CD4-positive, alpha-beta T cell treated with Interleukin-4 for 4 hours (primary cell): ENCODE measurements around the gene TM4SF5.

Experiments
- DNase-seq: peaks from one replicate; pipeline ENCODE4 v3.0.0-alpha.2; 2020

TM4SF5 gene

GRCh38 chr17:4748686-4749085 is 23.0 kb upstream of the TM4SF5 start:
- no peak for DNase-seq

GRCh38 chr17:4750606-4751005 is 21.1 kb upstream of the TM4SF5 start:
- no peak for DNase-seq

- no peak for DNase-seq
These were observed 19.8 kb upstream of the TM4SF5 start for GRCh38 chr17:4751932-4752331.

- no peak for DNase-seq
These were observed 18.3 kb upstream of the TM4SF5 start for GRCh38 chr17:4753392-4753791.

GRCh38 chr17:4759776-4760236 is 11.9 kb upstream of the TM4SF5 start:
- DNase-seq = no peak

GRCh38 chr17:4764595-4764994 is 7.1 kb upstream of the TM4SF5 start:
- DNase-seq = no peak

GRCh38 chr17:4766201-4766600 is 5.5 kb upstream of the TM4SF5 start:
- peak; percentile 11 for DNase-seq

- DNase-seq = no peak
These were observed 5.0 kb upstream of the TM4SF5 start for GRCh38 chr17:4766723-4767122.

- DNase-seq = no peak
These were observed 3.4 kb upstream of the TM4SF5 start for GRCh38 chr17:4768298-4768697.

GRCh38 chr17:4769628-4770027 is 2.1 kb upstream of the TM4SF5 start:
- DNase-seq = no peak

- DNase-seq = no peak
These were observed 538 bp downstream of the TM4SF5 start for GRCh38 chr17:4772235-4772613.

- no peak for DNase-seq
These were observed 6.5 kb downstream of the TM4SF5 start for GRCh38 chr17:4777969-4778760.

GRCh38 chr17:4780325-4780955 is 8.8 kb downstream of the TM4SF5 start:
- DNase-seq = no peak

GRCh38 chr17:4782652-4783051 is 11.0 kb downstream of the TM4SF5 start:
- no peak for DNase-seq

- no peak for DNase-seq
These were observed 13.8 kb downstream of the TM4SF5 start for GRCh38 chr17:4785311-4786105.

- DNase-seq = no peak
These were observed 14.4 kb downstream of the TM4SF5 start, which contains the start of gene VMO1 for GRCh38 chr17:4786106-4786511. Gene VMO1, minus strand, starts transcription at chr17:4786364. Its CDS starts 12 bp downstream, at chr17:4786352.

- DNase-seq = no peak
These were observed 14.8 kb downstream of the TM4SF5 start for GRCh38 chr17:4786516-4786915.

GRCh38 chr17:4788159-4788806 is 16.6 kb downstream of the TM4SF5 start:
- DNase-seq = no peak

- DNase-seq = no peak
These were observed 17.4 kb downstream of the TM4SF5 start, which contains the start of gene GLTPD2 for GRCh38 chr17:4788807-4789700. Gene GLTPD2, plus strand, starts transcription at chr17:4788964. Its CDS starts 48 bp downstream, at chr17:4789012.

- DNase-seq = no peak
These were observed 17.9 kb downstream of the TM4SF5 start for GRCh38 chr17:4789701-4789950.

GRCh38 chr17:4789951-4790704 is 18.4 kb downstream of the TM4SF5 start:
- DNase-seq = peak; percentile 85
